ENCODE results near the gene HCFC2. TPM values are rescaled to one million over a fixed set of nuclear protein-coding genes. Genes with fewer than 3 reads are reported as not detected.

The HCFC2 gene
- polyA plus RNA-seq, 1 donor (not counting 4 experiments of a cell fraction or from before 2014, with no cell fraction given) = 8.3 TPM

GRCh38 chr12:104137902-104138796 is 73.8 kb downstream of the HCFC2 start, which contains the start of gene NFYB:
NFYB (minus strand) TSS chr12:104138210; CDS start chr12:104135453, 2,757 bp downstream.
- Histone ChIP-seq H4K20me1 (ENCODE audit: control insufficient read depth, extremely low read depth, insufficient read depth, low read length) (no peaks in the 10 kb centered on the region), H2AFZ (ENCODE audit: control insufficient read depth, low read length) (peak within 1 kb of the TSS; percentile 78), H3K9ac (ENCODE audit: control insufficient read depth, extremely low read depth, insufficient read depth, low read length) (peak within 1 kb of the TSS; percentile 85), H3K4me2 (ENCODE audit: control insufficient read depth, extremely low read depth, insufficient read depth, low read depth, low read length) (peak within 1 kb of the TSS; percentile 60), H3K36me3 (ENCODE audit: control insufficient read depth in 2 of 2, extremely low read depth in 1 of 2, insufficient read depth in 2 of 2, low read length in 2 of 2) (peaks cover 2 to 5% of the 10 kb centered on the region in 2 experiments), H3K9me1 (ENCODE audit: control insufficient read depth, extremely low read depth, insufficient read depth, low read length) (peaks cover 4% of the 10 kb centered on the region), H3K27ac (ENCODE audit: control insufficient read depth, insufficient read depth, low read length) (peak within 1 kb of the TSS; percentile 45), H3K9me3 (ENCODE audit: control insufficient read depth, low read depth, low read length) (no peaks in the 10 kb centered on the region), H3K79me2 (ENCODE audit: control insufficient read depth, insufficient read depth, low read length) (peaks cover 15% of the 10 kb centered on the region), H3K4me1 (ENCODE audit: control insufficient read depth, extremely low read depth, insufficient read depth, low read length) (peaks cover 11% of the 10 kb centered on the region), H3K4me3 (ENCODE audit: control insufficient read depth in 2 of 3, extremely low read depth in 1 of 3, insufficient read depth in 2 of 3, low read depth in 1 of 3, low read length in 3 of 3) (peak within 1 kb of the TSS; percentile 59 to 83 (median 77)), H3K27me3 (ENCODE audit: control insufficient read depth, extremely low read depth, insufficient read depth, low read length) (no peaks in the 10 kb centered on the region)
- TF ChIP-seq EZH2 (IDR thresholded peaks at IDR 0.05; ENCODE audit: low read length) (no peak), CTCF (optimal IDR thresholded peaks at IDR 0.05 in 1 of 3, IDR thresholded peaks at IDR 0.05 in 1 of 3, conservative IDR thresholded peaks at IDR 0.05 in 1 of 3; ENCODE audit: extremely low read depth in 1 of 3, insufficient read depth in 2 of 3, low read length in 3 of 3) (no peak)
- peak; percentile 74 for FAIRE-seq
- dilution Hi-C loops (cut with MboI; ENCODE audit: extremely low pct_ligation_motif_present, low sequenced_read_pairs) = no loop called here
- DNase-seq (ENCODE audit: low read depth, low spot score) = peak; percentile 46

- Histone ChIP-seq H3K36me3 (ENCODE audit: control insufficient read depth in 2 of 2, extremely low read depth in 1 of 2, insufficient read depth in 2 of 2, low read length in 2 of 2) (peaks cover 2 to 5% of the 10 kb centered on the region in 2 experiments), H2AFZ (ENCODE audit: control insufficient read depth, low read length) (peak overlapping the region; percentile 78), H3K9me1 (ENCODE audit: control insufficient read depth, extremely low read depth, insufficient read depth, low read length) (peaks cover 4% of the 10 kb centered on the region), H4K20me1 (ENCODE audit: control insufficient read depth, extremely low read depth, insufficient read depth, low read length) (no peaks in the 10 kb centered on the region), H3K4me2 (ENCODE audit: control insufficient read depth, extremely low read depth, insufficient read depth, low read depth, low read length) (peak overlapping the region; percentile 46), H3K27ac (ENCODE audit: control insufficient read depth, insufficient read depth, low read length) (no peak overlapping the region), H3K9me3 (ENCODE audit: control insufficient read depth, low read depth, low read length) (no peaks in the 10 kb centered on the region), H3K9ac (ENCODE audit: control insufficient read depth, extremely low read depth, insufficient read depth, low read length) (peak overlapping the region; percentile 67), H3K4me3 (ENCODE audit: control insufficient read depth in 2 of 3, extremely low read depth in 1 of 3, insufficient read depth in 2 of 3, low read depth in 1 of 3, low read length in 3 of 3) (peak overlapping the region in 1 of 3 experiments; percentile 28), H3K27me3 (ENCODE audit: control insufficient read depth, extremely low read depth, insufficient read depth, low read length) (no peaks in the 10 kb centered on the region), H3K4me1 (ENCODE audit: control insufficient read depth, extremely low read depth, insufficient read depth, low read length) (peaks cover 11% of the 10 kb centered on the region), H3K79me2 (ENCODE audit: control insufficient read depth, insufficient read depth, low read length) (peaks cover 15% of the 10 kb centered on the region)
- FAIRE-seq (no peak), DNase-seq (ENCODE audit: low read depth, low spot score) (no peak)
- TF ChIP-seq EZH2 (IDR thresholded peaks at IDR 0.05; ENCODE audit: low read length) (no peak), CTCF (optimal IDR thresholded peaks at IDR 0.05 in 1 of 3, IDR thresholded peaks at IDR 0.05 in 1 of 3, conservative IDR thresholded peaks at IDR 0.05 in 1 of 3; ENCODE audit: extremely low read depth in 1 of 3, insufficient read depth in 2 of 3, low read length in 3 of 3) (no peak)
- dilution Hi-C loops (cut with MboI; ENCODE audit: extremely low pct_ligation_motif_present, low sequenced_read_pairs) = no loop called here
These were observed 74.4 kb downstream of the HCFC2 start for GRCh38 chr12:104138797-104139152.

All from keratinocyte (primary cell).